ENCODE results near the gene FUBP3. TPM values are rescaled to one million over a fixed set of nuclear protein-coding genes. Genes with fewer than 3 reads are reported as not detected.

The FUBP3 gene
- total RNA-seq, 4 donors from 2014 or later, result 27.5 to 40.7 (median 31.7) TPM

GRCh38 chr9:130598188-130598587 lies 18.8 kb downstream of the FUBP3 start:
- H3K4me3 ChIP-seq (ENCODE audit: low read depth, poor library complexity, severe bottlenecking), result no peak overlapping the region
- TF ChIP-seq CTCF (IDR thresholded peaks at IDR 0.05) (no peak), POLR2A (IDR thresholded peaks at IDR 0.05) (no peak)
- DNase-seq (ENCODE audit: low spot score in 2 of 2), result no peak
- intact Hi-C loops (cut with DNase I; ENCODE audit: low total_unique reads), result no loop called here
- 93 to 95% methylated on average over 5 of the region's 5 CpGs for WGBS, 2 donors

- no peak overlapping the region for H3K4me3 ChIP-seq (ENCODE audit: low read depth, poor library complexity, severe bottlenecking)
- TF ChIP-seq CTCF (IDR thresholded peaks at IDR 0.05) (no peak), POLR2A (IDR thresholded peaks at IDR 0.05) (no peak)
- intact Hi-C loops (cut with DNase I; ENCODE audit: low total_unique reads), result no loop called here
- 88% methylated on average over 2 of the region's 2 CpGs for WGBS, 2 donors
- DNase-seq (ENCODE audit: low spot score in 2 of 2), result no peak
Measured at GRCh38 chr9:130599625-130600024, 20.2 kb downstream of the FUBP3 start.

- intact Hi-C loops (cut with DNase I; ENCODE audit: low total_unique reads), result no loop called here
- WGBS, 2 donors, result 85 to 90% methylated on average over 2 of the region's 2 CpGs
- no peak for DNase-seq (ENCODE audit: low spot score in 2 of 2)
- H3K4me3 ChIP-seq (ENCODE audit: low read depth, poor library complexity, severe bottlenecking), result no peak overlapping the region
- TF ChIP-seq POLR2A (IDR thresholded peaks at IDR 0.05) (no peak), CTCF (IDR thresholded peaks at IDR 0.05) (no peak)
Measured at GRCh38 chr9:130601100-130601499, 21.7 kb downstream of the FUBP3 start.

GRCh38 chr9:130604295-130604694 lies 24.9 kb downstream of the FUBP3 start:
- 85 to 91% methylated on average over 3 of the region's 3 CpGs for WGBS, 2 donors
- intact Hi-C loops (cut with DNase I; ENCODE audit: low total_unique reads), result no loop called here
- H3K4me3 ChIP-seq (ENCODE audit: low read depth, poor library complexity, severe bottlenecking), result no peak overlapping the region
- no peak for DNase-seq (ENCODE audit: low spot score in 2 of 2)
- TF ChIP-seq CTCF (IDR thresholded peaks at IDR 0.05) (no peak), POLR2A (IDR thresholded peaks at IDR 0.05) (no peak)

GRCh38 chr9:130606887-130607600 lies 27.7 kb downstream of the FUBP3 start:
- no peak overlapping the region for H3K4me3 ChIP-seq (ENCODE audit: low read depth, poor library complexity, severe bottlenecking)
- no peak for DNase-seq (ENCODE audit: low spot score in 2 of 2)
- TF ChIP-seq CTCF (IDR thresholded peaks at IDR 0.05) (no peak), POLR2A (IDR thresholded peaks at IDR 0.05) (no peak)
- intact Hi-C loops (cut with DNase I; ENCODE audit: low total_unique reads), result no loop called here
- 67 to 71% methylated on average over 8 of the region's 8 CpGs for WGBS, 2 donors
